HepG2 (cell line): ENCODE results near the gene GH2. TPM values are rescaled to one million over a fixed set of nuclear protein-coding genes. Genes with fewer than 3 reads are reported as not detected.
A peak's percentile ranks its signal among the peaks of the same experiment; 100 is the strongest.

Experiments
- CREB1 ChIP-seq, 2 experiments: fragments of 450-650 bp in 1 of 2; IDR thresholded peaks; 2 replicates each; pipeline ENCODE4 v1.6.1; 2016 to 2017; ENCODE audit warnings: control low read depth in 1 of 2, mild to moderate bottlenecking in 1 of 2, missing compliant biosample characterization in 1 of 2, missing genetic modification characterization in 1 of 2
- HES4 ChIP-seq: sonication (generic); formaldehyde crosslinking; IDR thresholded peaks from 2 replicates; pipeline ENCODE4 v1.9.0; 2021; ENCODE audit warnings: mild to moderate bottlenecking, missing genetic modification reagents, borderline replicate concordance
- HMGXB4 ChIP-seq, 2 experiments: sonication (generic) in 1 of 2; formaldehyde crosslinking in 1 of 2; IDR thresholded peaks; 2 replicates each; pipeline versions ENCODE4 v1.4.0 to v1.6.1; 2018 to 2020; ENCODE audit warnings: missing genetic modification reagents in 2 of 2, borderline replicate concordance in 1 of 2, low read depth in 1 of 2, mild to moderate bottlenecking in 1 of 2, missing biosample characterization in 1 of 2
- HNRNPK ChIP-seq: fragments of 200-400 bp; formaldehyde crosslinking; IDR thresholded peaks from 2 replicates; pipeline ENCODE4 v1.6.1; 2018; ENCODE audit warnings: low read length, low read depth, moderate library complexity, mild to moderate bottlenecking; ENCODE audit not compliant: poor library complexity, severe bottlenecking
- IKZF5 ChIP-seq: IDR thresholded peaks from 2 replicates; pipeline ENCODE4 v1.6.1; 2018; ENCODE audit warnings: missing genetic modification reagents, mild to moderate bottlenecking, missing compliant biosample characterization
- KDM5A ChIP-seq: fragments of 200-600 bp; sonication (generic); IDR thresholded peaks from 2 replicates; pipeline ENCODE4 v1.7.0; 2018; ENCODE audit warnings: antibody characterized with exemption, mild to moderate bottlenecking, low read length, borderline replicate concordance
- MLLT10 ChIP-seq: sonication (generic); formaldehyde crosslinking; IDR thresholded peaks from 2 replicates; pipeline ENCODE4 v1.4.0; 2020; ENCODE audit warnings: missing genetic modification reagents
- SKIL ChIP-seq: sonication (generic); formaldehyde crosslinking; IDR thresholded peaks from 2 replicates; pipeline ENCODE4 v1.8.0; 2022; ENCODE audit warnings: missing genetic modification reagents, mild to moderate bottlenecking, moderate library complexity, borderline replicate concordance
- SMAD1 ChIP-seq: sonication (generic); formaldehyde crosslinking; IDR thresholded peaks from 2 replicates; pipeline ENCODE4 v1.4.0; 2020; ENCODE audit warnings: missing genetic modification reagents, low read depth, mild to moderate bottlenecking, borderline replicate concordance
- SP140L ChIP-seq: sonication (generic); formaldehyde crosslinking; IDR thresholded peaks from 2 replicates; pipeline ENCODE4 v1.4.0; 2020; ENCODE audit warnings: missing genetic modification reagents, borderline replicate concordance
- SRSF4 ChIP-seq: fragments of 200-400 bp; formaldehyde crosslinking; IDR thresholded peaks from one replicate; pipeline ENCODE4 v1.6.1; 2018; ENCODE audit warnings: mild to moderate bottlenecking, low read depth, low read length, moderate library complexity; ENCODE audit not compliant: poor library complexity, severe bottlenecking
- TAF1 ChIP-seq: sonication (generic); formaldehyde crosslinking; IDR thresholded peaks from 2 replicates; pipeline ENCODE4 v1.4.0; 2020; ENCODE audit warnings: missing genetic modification reagents
- ZNF281 ChIP-seq: sonication (generic); formaldehyde crosslinking; IDR thresholded peaks from 2 replicates; pipeline ENCODE4 v1.4.0; 2020; ENCODE audit warnings: missing genetic modification reagents, borderline replicate concordance
- ZNF564 ChIP-seq: sonication (generic); formaldehyde crosslinking; IDR thresholded peaks from 2 replicates; pipeline ENCODE4 v1.8.1; 2023; ENCODE audit warnings: mild to moderate bottlenecking, missing genetic modification reagents
- polyA plus RNA-seq, 8 experiments: library from polyadenylated mRNA; depleted of rRNA in 3 of 8; stranded (reverse) in 7 of 8; unstranded in 1 of 8; fragments of >200 nt; fragmentation: Illumina TruSeq in 4 of 8; extraction: Trizol in 4 of 8; gene quantifications; 2 replicates each; pipeline versions ENCODE4 v1.2.1 to v1.2.3, GENCODE V29; 2011 to 2016; ENCODE audit warnings: low read depth in 4 of 8, missing spikeins in 1 of 8, mixed read lengths in 1 of 8; ENCODE audit not compliant: insufficient read depth in 1 of 8
- total RNA-seq, 5 experiments: library from RNA; depleted of rRNA; stranded (reverse); fragments of >200 nt; fragmentation: Illumina TruSeq; extraction: Trizol; gene quantifications; 2 replicates each; pipeline ENCODE4 v1.2.3, GENCODE V29; 2016; ENCODE audit warnings: low read depth in 1 of 5
- TF ChIP-seq, protein P1 (sequence below): sonication (generic); formaldehyde crosslinking; IDR thresholded peaks from 2 replicates; pipeline ENCODE4 v1.8.0; 2023; ENCODE audit warnings: mild to moderate bottlenecking, missing genetic modification reagents

Gene GH2
- total and polyA plus RNA-seq, 2 of the 13 experiments (the other 11 are each of a cell fraction or from before 2014, with no cell fraction given), result not detected

DNA sequence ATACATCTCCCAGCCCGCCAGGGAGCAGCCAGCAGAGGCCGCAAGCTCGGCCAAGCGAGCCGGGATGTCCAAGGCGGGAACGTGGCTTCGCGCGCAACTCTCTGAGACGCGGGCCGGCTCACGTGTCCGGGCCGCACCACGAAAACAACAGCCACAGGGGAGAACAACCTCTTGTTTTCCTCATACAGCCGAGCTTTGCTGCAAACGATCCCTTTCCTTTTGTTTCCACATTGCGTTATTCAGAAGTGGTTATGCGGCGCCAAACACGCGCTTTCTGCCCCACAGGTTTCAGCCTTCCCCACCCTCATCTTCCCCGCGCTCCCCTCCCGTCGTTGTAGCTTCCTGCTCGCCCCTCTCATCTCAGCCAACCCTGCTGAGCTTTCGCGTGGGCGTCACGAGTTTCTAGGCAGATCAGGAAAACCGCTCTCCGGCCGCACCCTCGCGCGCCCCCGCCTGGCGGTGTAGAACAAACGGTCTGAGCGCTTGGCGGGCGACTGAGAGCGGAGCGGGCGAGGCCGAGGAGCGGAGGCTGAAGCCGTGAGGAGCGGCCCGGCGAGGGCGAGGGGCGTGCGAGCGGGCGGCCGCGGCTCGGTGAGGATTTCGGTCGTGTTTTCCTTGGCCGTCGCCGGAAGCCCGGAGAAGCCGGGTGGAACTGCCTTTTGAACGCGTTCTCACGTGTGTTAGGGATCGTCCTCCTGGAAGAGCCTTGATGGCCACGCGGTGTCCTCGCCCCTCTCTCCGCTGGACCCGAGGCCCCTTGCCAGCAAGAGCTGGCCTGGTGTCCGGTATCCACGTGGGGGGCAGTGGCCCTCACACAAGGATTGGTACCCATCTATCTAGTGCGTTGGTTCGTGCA lies 32.7 kb downstream of the GH2 start (continued):
- TF ChIP-seq IKZF5, result no peak
- no peak for TF ChIP-seq ZNF564
- TF ChIP-seq SMAD1 (CRISPR knock-in tag), result no peak
- no peak for TF ChIP-seq ZNF281 (CRISPR knock-in tag)
- TF ChIP-seq HMGXB4 (CRISPR knock-in tag; IDR thresholded peaks at IDR 0.05; ENCODE audit: borderline replicate concordance in 1 of 2, low read depth in 1 of 2), result no peak
- no peak for TF ChIP-seq SKIL (CRISPR knock-in tag)
- TF ChIP-seq HNRNPK, result no peak
- TF ChIP-seq SRSF4, result no peak
- TF ChIP-seq KDM5A, result no peak
- TF ChIP-seq TAF1 (CRISPR knock-in tag), result no peak
- TF ChIP-seq, protein P1, sequence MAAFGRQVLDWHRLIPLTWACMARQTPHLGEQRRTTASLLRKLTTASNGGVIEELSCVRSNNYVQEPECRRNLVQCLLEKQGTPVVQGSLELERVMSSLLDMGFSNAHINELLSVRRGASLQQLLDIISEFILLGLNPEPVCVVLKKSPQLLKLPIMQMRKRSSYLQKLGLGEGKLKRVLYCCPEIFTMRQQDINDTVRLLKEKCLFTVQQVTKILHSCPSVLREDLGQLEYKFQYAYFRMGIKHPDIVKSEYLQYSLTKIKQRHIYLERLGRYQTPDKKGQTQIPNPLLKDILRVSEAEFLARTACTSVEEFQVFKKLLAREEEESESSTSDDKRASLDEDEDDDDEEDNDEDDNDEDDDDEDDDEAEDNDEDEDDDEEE (CRISPR knock-in tag), result no peak
- peak; percentile 88 for TF ChIP-seq CREB1 (IDR thresholded peaks at IDR 0.05)
- peak; percentile 97 for TF ChIP-seq CREB1 (CRISPR knock-in tag; IDR thresholded peaks at IDR 0.05)
- TF ChIP-seq MLLT10, result no peak
- no peak for TF ChIP-seq SP140L (CRISPR knock-in tag)
- no peak for TF ChIP-seq HES4 (CRISPR knock-in tag)
